ENCODE data around the gene DOCK3. TPM values are rescaled to one million over a fixed set of nuclear protein-coding genes. Genes with fewer than 3 reads are reported as not detected.

Gene DOCK3
- total RNA-seq, 1 donor from 2014 or later, result 0.98 TPM

- no peak for DNase-seq (ENCODE audit: extremely low spot score in 2 of 2)
- intact Hi-C loops (cut with DNase I), result no loop called here
- Histone ChIP-seq H3K27me3 (no peaks in the 10 kb centered on the region), H3K4me1 (no peaks in the 10 kb centered on the region), H3K36me3 (no peaks in the 10 kb centered on the region), H3K9me3 (no peaks in the 10 kb centered on the region), H3K27ac (no peak overlapping the region), H3K4me3 (no peak overlapping the region)
- TF ChIP-seq POLR2A (IDR thresholded peaks at IDR 0.05), result no peak
- TF ChIP-seq POLR2AphosphoS5 (IDR thresholded peaks at IDR 0.05; ENCODE audit: insufficient read depth in 1 of 2, low read depth in 1 of 2), result no peak
- TF ChIP-seq CTCF (IDR thresholded peaks at IDR 0.05), result no peak
Observed at GRCh38 chr3:50807266-50807665, 132.5 kb downstream of the DOCK3 start.

GRCh38 chr3:50811893-50812292 lies 137.2 kb downstream of the DOCK3 start:
- intact Hi-C loops (cut with DNase I), result no loop called here
- Histone ChIP-seq H3K27ac (no peak overlapping the region), H3K9me3 (no peaks in the 10 kb centered on the region), H3K36me3 (no peaks in the 10 kb centered on the region), H3K27me3 (no peaks in the 10 kb centered on the region), H3K4me3 (no peak overlapping the region), H3K4me1 (no peaks in the 10 kb centered on the region)
- no peak for DNase-seq (ENCODE audit: extremely low spot score in 2 of 2)
- no peak for TF ChIP-seq POLR2AphosphoS5 (IDR thresholded peaks at IDR 0.05; ENCODE audit: insufficient read depth in 1 of 2, low read depth in 1 of 2)
- no peak for TF ChIP-seq CTCF (IDR thresholded peaks at IDR 0.05)
- no peak for TF ChIP-seq POLR2A (IDR thresholded peaks at IDR 0.05)

- H3K36me3 ChIP-seq, result no peaks in the 10 kb centered on the region
- intact Hi-C loops (cut with DNase I), result no loop called here
- no peak overlapping the region for H3K4me3 ChIP-seq
- H3K4me1 ChIP-seq, result no peaks in the 10 kb centered on the region
- H3K27me3 ChIP-seq, result no peaks in the 10 kb centered on the region
- no peak for DNase-seq (ENCODE audit: extremely low spot score in 2 of 2)
- no peaks in the 10 kb centered on the region for H3K9me3 ChIP-seq
- no peak overlapping the region for H3K27ac ChIP-seq
- TF ChIP-seq POLR2AphosphoS5 (IDR thresholded peaks at IDR 0.05; ENCODE audit: insufficient read depth in 1 of 2, low read depth in 1 of 2), result peak in 1 of 2 donors; percentile 47
- no peak for TF ChIP-seq CTCF (IDR thresholded peaks at IDR 0.05)
Observed at GRCh38 chr3:50815844-50816243, 141.1 kb downstream of the DOCK3 start.

- Histone ChIP-seq H3K4me1 (no peaks in the 10 kb centered on the region), H3K9me3 (no peaks in the 10 kb centered on the region), H3K27me3 (no peaks in the 10 kb centered on the region), H3K27ac (no peak overlapping the region), H3K36me3 (no peaks in the 10 kb centered on the region), H3K4me3 (no peak overlapping the region)
- TF ChIP-seq POLR2A (IDR thresholded peaks at IDR 0.05), result no peak
- TF ChIP-seq POLR2AphosphoS5 (IDR thresholded peaks at IDR 0.05; ENCODE audit: insufficient read depth in 1 of 2, low read depth in 1 of 2), result no peak
- TF ChIP-seq CTCF (IDR thresholded peaks at IDR 0.05), result no peak
- DNase-seq (ENCODE audit: extremely low spot score in 2 of 2), result no peak
- intact Hi-C loops (cut with DNase I), result no loop called here
Observed at GRCh38 chr3:50816894-50817293, 142.2 kb downstream of the DOCK3 start.

GRCh38 chr3:50817756-50818529 lies 143.2 kb downstream of the DOCK3 start:
- Histone ChIP-seq H3K27me3 (no peaks in the 10 kb centered on the region), H3K27ac (no peak overlapping the region), H3K36me3 (no peaks in the 10 kb centered on the region), H3K4me1 (no peaks in the 10 kb centered on the region), H3K4me3 (no peak overlapping the region), H3K9me3 (no peaks in the 10 kb centered on the region)
- TF ChIP-seq CTCF (IDR thresholded peaks at IDR 0.05), result no peak
- TF ChIP-seq POLR2AphosphoS5 (IDR thresholded peaks at IDR 0.05; ENCODE audit: insufficient read depth in 1 of 2, low read depth in 1 of 2), result no peak
- no peak for TF ChIP-seq POLR2A (IDR thresholded peaks at IDR 0.05)
- intact Hi-C loops (cut with DNase I), result no loop called here
- DNase-seq (ENCODE audit: extremely low spot score in 2 of 2), result no peak

All from vagina (tissue), 2 donors.